CD14-positive monocyte (primary cell): Measurements from ENCODE around the gene RANBP1. TPM values are rescaled to one million over a fixed set of nuclear protein-coding genes. Genes with fewer than 3 reads are reported as not detected.

ENCODE experiments used
- DNase-seq, 3 donors: peaks; one replicate each; pipeline ENCODE4 v3.0.0-alpha.2; 2011 to 2022
- H2AFZ ChIP-seq: 2 replicates; pipeline ENCODE4 v1.6.0; 2012; ENCODE audit warnings: mild to moderate bottlenecking, low read depth, low read length, inconsistent platforms; ENCODE audit not compliant: insufficient read depth, poor library complexity, severe bottlenecking
- H3K27ac ChIP-seq, 2 donors: 1 replicate in 1 of 2; 2 replicates in 1 of 2; pipeline ENCODE4 v1.5.1; 2012 to 2013; ENCODE audit warnings: low read length in 2 of 2, control low read depth in 1 of 2, inconsistent platforms in 1 of 2, low read depth in 1 of 2, mild to moderate bottlenecking in 1 of 2
- H3K27me3 ChIP-seq, 2 donors: one replicate each; pipeline versions ENCODE4 v1.6.0 to v1.6.1; 2011 to 2013; ENCODE audit warnings: low read length in 2 of 2; ENCODE audit not compliant: control insufficient read depth in 2 of 2, insufficient read depth in 2 of 2
- H3K36me3 ChIP-seq, 2 donors: replicated peaks in 1 of 2; 1 replicate in 1 of 2; 2 replicates in 1 of 2; pipeline versions ENCODE4 v1.5.1 to v1.6.1; 2012 to 2013; ENCODE audit warnings: low read length in 2 of 2, control low read depth in 1 of 2, inconsistent platforms in 1 of 2, mild to moderate bottlenecking in 1 of 2; ENCODE audit not compliant: insufficient read depth in 2 of 2, control insufficient read depth in 1 of 2
- H3K4me1 ChIP-seq, 2 donors: 1 replicate in 1 of 2; 2 replicates in 1 of 2; pipeline versions ENCODE4 v1.5.1 to v1.6.1; 2012 to 2013; ENCODE audit warnings: low read length in 2 of 2, control low read depth in 1 of 2, inconsistent platforms in 1 of 2, mild to moderate bottlenecking in 1 of 2, moderate library complexity in 1 of 2; ENCODE audit not compliant: insufficient read depth in 2 of 2, control insufficient read depth in 1 of 2
- H3K4me2 ChIP-seq: replicated peaks from 2 replicates; pipeline ENCODE3; 2012; ENCODE audit warnings: low read length, moderate library complexity, mild to moderate bottlenecking; ENCODE audit not compliant: poor library complexity, severe bottlenecking; ENCODE audit errors: extremely low read depth
- H3K4me3 ChIP-seq, 3 experiments: fragments of 200-600 bp in 1 of 3; sonication (generic) in 1 of 3; replicated peaks in 1 of 3; 1 replicate in 2 of 3; 2 replicates in 1 of 3; pipeline ENCODE4 v1.5.1; 2011 to 2013; ENCODE audit warnings: low read length in 3 of 3, mild to moderate bottlenecking in 3 of 3, control low read depth in 2 of 3, low read depth in 2 of 3, inconsistent platforms in 1 of 3, moderate library complexity in 1 of 3
- H3K79me2 ChIP-seq: 2 replicates; pipeline ENCODE4 v1.6.0; 2012; ENCODE audit warnings: mild to moderate bottlenecking, control low read depth, inconsistent platforms, low read length, moderate library complexity; ENCODE audit not compliant: insufficient read depth
- H3K9ac ChIP-seq: 2 replicates; pipeline ENCODE4 v1.6.0; 2017; ENCODE audit warnings: low read length, mild to moderate bottlenecking; ENCODE audit not compliant: insufficient read depth, poor library complexity, severe bottlenecking
- H3K9me3 ChIP-seq, 2 donors: replicated peaks in 1 of 2; 1 replicate in 1 of 2; 2 replicates in 1 of 2; pipeline versions ENCODE4 v1.5.1 to v1.6.1; 2012 to 2013; ENCODE audit warnings: low read length in 2 of 2, control low read depth in 1 of 2; ENCODE audit not compliant: control insufficient read depth in 1 of 2, insufficient read depth in 1 of 2
- H4K20me1 ChIP-seq: 2 replicates; pipeline ENCODE4 v1.6.0; 2012; ENCODE audit warnings: mild to moderate bottlenecking, low read length, control low read depth, moderate library complexity; ENCODE audit not compliant: insufficient read depth
- H3K27ac Mint-ChIP-seq, 7 donors: one replicate each; pipeline ENCODE4 v1.8.0; 2020; ENCODE audit warnings: mild to moderate bottlenecking in 7 of 7, mixed read lengths in 7 of 7, moderate library complexity in 6 of 7, inconsistent platforms in 2 of 7
- H3K27me3 Mint-ChIP-seq, 3 donors: one replicate each; pipeline ENCODE4 v1.8.0; 2021 to 2022; ENCODE audit warnings: low read depth in 3 of 3, mild to moderate bottlenecking in 3 of 3, mixed read lengths in 3 of 3, moderate library complexity in 3 of 3, inconsistent platforms in 1 of 3
- H3K36me3 Mint-ChIP-seq, 2 donors: one replicate each; pipeline ENCODE4 v1.8.0; 2020; ENCODE audit warnings: mixed read lengths in 2 of 2, inconsistent platforms in 1 of 2, mild to moderate bottlenecking in 1 of 2
- H3K4me1 Mint-ChIP-seq: one replicate; pipeline ENCODE4 v1.8.0; 2020; ENCODE audit warnings: mild to moderate bottlenecking, mixed read lengths
- H3K4me3 Mint-ChIP-seq, 2 donors: one replicate each; pipeline ENCODE4 v1.8.0; 2020; ENCODE audit warnings: mild to moderate bottlenecking in 2 of 2, mixed read lengths in 2 of 2, moderate library complexity in 1 of 2
- H3K9me3 Mint-ChIP-seq, 7 donors: one replicate each; pipeline ENCODE4 v1.8.0; 2020 to 2022; ENCODE audit warnings: mixed read lengths in 7 of 7, mild to moderate bottlenecking in 6 of 7, moderate library complexity in 6 of 7, inconsistent platforms in 2 of 7
- WGBS: methylation state at CpG from one replicate; pipeline ENCODE4 v1.1.5; 2013; ENCODE audit warnings: missing lambda C conversion rate; ENCODE audit not compliant: insufficient coverage; 5-methylcytosine and 5-hydroxymethylcytosine counted together
- intact Hi-C, 2 donors: fragments of 100-400 bp; cut with micrococcal nuclease; formaldehyde crosslinking; loops; one replicate each; pipeline versions ENCODE4 v1.15.0 to v1.15.1; 2023
- polyA plus RNA-seq, 3 donors: library from polyadenylated mRNA; depleted of rRNA in 1 of 3; unstranded in 2 of 3; stranded (reverse) in 1 of 3; fragments of 300-500 nt in 2 of 3; fragments of >200 nt in 1 of 3; fragmentation: Illumina TruSeq in 2 of 3; gene quantifications; 1 replicate in 2 of 3; 2 replicates in 1 of 3; pipeline ENCODE4 v1.2.3, GENCODE V29; 2012 to 2021
- TF ChIP-seq, protein P1 (sequence below): fragments of 200-600 bp; IDR thresholded peaks from one replicate; pipeline ENCODE4 v1.8.0; 2022; ENCODE audit warnings: antibody characterized with exemption, mild to moderate bottlenecking

Gene RANBP1
- polyA plus RNA-seq, 3 donors: 45.0 to 52.3 (median 47.4) TPM

- peaks cover 64% of the 10 kb centered on the region for H3K79me2 ChIP-seq
- Mint-ChIP-seq H3K4me3 (no peak overlapping the region), H3K36me3 (peaks cover 56 to 60% of the 10 kb centered on the region in 2 donors), H3K27ac (no peak overlapping the region), H3K4me1 (peaks cover 31% of the 10 kb centered on the region), H3K27me3 (no peaks in the 10 kb centered on the region), H3K9me3 (no peaks in the 10 kb centered on the region)
- TF ChIP-seq, protein P1, sequence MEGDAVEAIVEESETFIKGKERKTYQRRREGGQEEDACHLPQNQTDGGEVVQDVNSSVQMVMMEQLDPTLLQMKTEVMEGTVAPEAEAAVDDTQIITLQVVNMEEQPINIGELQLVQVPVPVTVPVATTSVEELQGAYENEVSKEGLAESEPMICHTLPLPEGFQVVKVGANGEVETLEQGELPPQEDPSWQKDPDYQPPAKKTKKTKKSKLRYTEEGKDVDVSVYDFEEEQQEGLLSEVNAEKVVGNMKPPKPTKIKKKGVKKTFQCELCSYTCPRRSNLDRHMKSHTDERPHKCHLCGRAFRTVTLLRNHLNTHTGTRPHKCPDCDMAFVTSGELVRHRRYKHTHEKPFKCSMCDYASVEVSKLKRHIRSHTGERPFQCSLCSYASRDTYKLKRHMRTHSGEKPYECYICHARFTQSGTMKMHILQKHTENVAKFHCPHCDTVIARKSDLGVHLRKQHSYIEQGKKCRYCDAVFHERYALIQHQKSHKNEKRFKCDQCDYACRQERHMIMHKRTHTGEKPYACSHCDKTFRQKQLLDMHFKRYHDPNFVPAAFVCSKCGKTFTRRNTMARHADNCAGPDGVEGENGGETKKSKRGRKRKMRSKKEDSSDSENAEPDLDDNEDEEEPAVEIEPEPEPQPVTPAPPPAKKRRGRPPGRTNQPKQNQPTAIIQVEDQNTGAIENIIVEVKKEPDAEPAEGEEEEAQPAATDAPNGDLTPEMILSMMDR: no peak
- no peaks in the 10 kb centered on the region for H3K9me3 ChIP-seq
- no peak overlapping the region for H3K4me2 ChIP-seq
- no peak overlapping the region for H3K4me3 ChIP-seq
- H3K27me3 ChIP-seq: no peaks in the 10 kb centered on the region
- H3K27ac ChIP-seq: no peak overlapping the region
- intact Hi-C loops: no loop called here
- WGBS: 98% methylated on average over 13 of the region's 20 CpGs
- H3K36me3 ChIP-seq: peaks cover 51 to 58% of the 10 kb centered on the region in 2 donors
- no peak overlapping the region for H3K9ac ChIP-seq
- peaks cover 9 to 10% of the 10 kb centered on the region in 2 donors for H3K4me1 ChIP-seq
- H4K20me1 ChIP-seq: peaks cover 46% of the 10 kb centered on the region
- DNase-seq: no peak
- H2AFZ ChIP-seq: no peak overlapping the region
These were observed 30.3 kb upstream of the RANBP1 start for GRCh38 chr22:20085651-20086050.

GRCh38 chr22:20086101-20086599 lies 29.8 kb upstream of the RANBP1 start:
- no peak overlapping the region for H3K4me3 Mint-ChIP-seq
- H3K79me2 ChIP-seq: peaks cover 59% of the 10 kb centered on the region
- H3K36me3 ChIP-seq: peaks cover 56 to 63% of the 10 kb centered on the region in 2 donors
- H3K4me1 ChIP-seq: peaks cover 4 to 5% of the 10 kb centered on the region in 2 donors
- no peak overlapping the region for H3K4me3 ChIP-seq
- WGBS: over 99% methylated on average over 17 of the region's 24 CpGs
- no peak overlapping the region for H3K9ac ChIP-seq
- H3K27ac ChIP-seq: no peak overlapping the region
- intact Hi-C loops: no loop called here
- peaks cover 26% of the 10 kb centered on the region for H3K4me1 Mint-ChIP-seq
- peak overlapping the region in 1 of 7 donors; percentile 44 for H3K27ac Mint-ChIP-seq
- DNase-seq: no peak
- H3K9me3 Mint-ChIP-seq: no peaks in the 10 kb centered on the region
- no peaks in the 10 kb centered on the region for H3K27me3 Mint-ChIP-seq
- TF ChIP-seq, protein P1: no peak
- no peaks in the 10 kb centered on the region for H3K9me3 ChIP-seq
- H4K20me1 ChIP-seq: peaks cover 45% of the 10 kb centered on the region
- H3K4me2 ChIP-seq: no peak overlapping the region
- peaks cover 61 to 65% of the 10 kb centered on the region in 2 donors for H3K36me3 Mint-ChIP-seq
- no peak overlapping the region for H2AFZ ChIP-seq
- H3K27me3 ChIP-seq: no peaks in the 10 kb centered on the region
